ENCODE data around the gene TAF4. TPM values are rescaled to one million over a fixed set of nuclear protein-coding genes. Genes with fewer than 3 reads are reported as not detected.

The TAF4 gene
- total and polyA plus RNA-seq, 2 of the 13 experiments (the other 11 are each of a cell fraction or from before 2014, with no cell fraction given) = 5.9 to 12.0 TPM

DNA sequence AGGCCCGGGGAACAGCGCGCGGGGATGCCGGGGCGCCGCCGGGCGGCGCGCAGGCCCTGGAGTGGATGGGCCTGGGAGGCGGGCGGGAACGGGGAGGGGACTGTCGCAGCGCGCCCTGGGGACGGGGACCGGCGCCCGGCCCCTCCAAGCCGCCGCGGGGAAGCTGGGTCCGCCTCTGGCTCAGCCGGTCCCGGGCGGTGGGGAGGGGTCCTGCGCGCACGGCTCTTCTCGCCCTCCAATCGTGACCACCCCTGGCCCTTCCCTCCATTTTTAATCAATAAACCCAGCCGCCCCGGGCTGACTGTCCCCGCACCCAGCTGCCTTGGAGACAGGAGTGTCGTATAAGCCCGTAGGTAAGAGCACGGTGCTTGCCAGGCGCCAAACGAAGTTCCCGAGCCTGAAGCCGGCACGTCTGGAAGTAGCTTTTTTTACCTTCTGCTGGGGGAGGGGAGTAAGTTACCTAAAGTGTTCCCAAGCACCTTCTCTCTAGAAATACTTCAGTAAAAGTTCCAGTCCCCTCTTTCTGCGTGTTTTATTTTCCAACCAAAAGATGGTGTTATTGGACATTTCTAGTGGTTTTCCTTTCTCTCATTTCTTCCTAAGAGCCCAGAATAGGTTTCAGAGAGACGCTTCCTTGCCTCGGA is 780 bp upstream of the TAF4 start (continued):
- TF ChIP-seq, protein P1, sequence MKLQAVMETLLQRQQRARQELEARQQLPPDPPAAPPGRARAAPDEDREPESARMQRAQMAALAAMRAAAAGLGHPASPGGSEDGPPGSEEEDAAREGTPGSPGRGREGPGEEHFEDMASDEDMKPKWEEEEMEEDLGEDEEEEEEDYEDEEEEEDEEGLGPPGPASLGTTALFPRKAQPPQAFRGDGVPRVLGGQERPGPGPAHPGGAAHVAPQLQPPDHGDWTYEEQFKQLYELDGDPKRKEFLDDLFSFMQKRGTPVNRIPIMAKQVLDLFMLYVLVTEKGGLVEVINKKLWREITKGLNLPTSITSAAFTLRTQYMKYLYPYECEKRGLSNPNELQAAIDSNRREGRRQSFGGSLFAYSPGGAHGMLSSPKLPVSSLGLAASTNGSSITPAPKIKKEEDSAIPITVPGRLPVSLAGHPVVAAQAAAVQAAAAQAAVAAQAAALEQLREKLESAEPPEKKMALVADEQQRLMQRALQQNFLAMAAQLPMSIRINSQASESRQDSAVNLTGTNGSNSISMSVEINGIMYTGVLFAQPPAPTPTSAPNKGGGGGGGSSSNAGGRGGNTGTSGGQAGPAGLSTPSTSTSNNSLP (IDR thresholded peaks at IDR 0.05; ENCODE audit: low read depth, low read length) = no peak
- TF ChIP-seq ZNF598 (CRISPR knock-in tag; IDR thresholded peaks at IDR 0.05; ENCODE audit: borderline replicate concordance) (no peak), MEIS2 (CRISPR knock-in tag; IDR thresholded peaks at IDR 0.05) (no peak), PCBP2 (optimal IDR thresholded peaks at IDR 0.05; ENCODE audit: low read depth, low read length, poor library complexity, severe bottlenecking) (no peak), ZNF589 (CRISPR knock-in tag; conservative IDR thresholded peaks at IDR 0.05) (no peak), SOX5 (CRISPR knock-in tag; IDR thresholded peaks at IDR 0.05; ENCODE audit: borderline replicate concordance) (no peak), ZNF782 (CRISPR knock-in tag; IDR thresholded peaks at IDR 0.05; ENCODE audit: borderline replicate concordance) (peak; percentile 40; the same call in 1 of the 2 replicates), ZNF350 (CRISPR knock-in tag; IDR thresholded peaks at IDR 0.05; ENCODE audit: borderline replicate concordance, low read depth) (peak; percentile 69), EHMT2 (IDR thresholded peaks at IDR 0.05; ENCODE audit: borderline replicate concordance, low read depth, low read length) (no peak), ZNF160 (CRISPR knock-in tag; IDR thresholded peaks at IDR 0.05) (no peak; the same call in 1 of the 2 replicates), GPN1 (CRISPR knock-in tag; IDR thresholded peaks at IDR 0.05; ENCODE audit: borderline replicate concordance) (no peak), GABPA (IDR thresholded peaks at IDR 0.05; ENCODE audit: low read depth, low read length) (no peak), GABPA (CRISPR knock-in tag; IDR thresholded peaks at IDR 0.05; ENCODE audit: low read depth) (no peak), KDM6A (CRISPR knock-in tag; IDR thresholded peaks at IDR 0.05; ENCODE audit: low read depth) (no peak; the same call in 1 of the 2 replicates)
- TF ChIP-seq, protein P2, sequence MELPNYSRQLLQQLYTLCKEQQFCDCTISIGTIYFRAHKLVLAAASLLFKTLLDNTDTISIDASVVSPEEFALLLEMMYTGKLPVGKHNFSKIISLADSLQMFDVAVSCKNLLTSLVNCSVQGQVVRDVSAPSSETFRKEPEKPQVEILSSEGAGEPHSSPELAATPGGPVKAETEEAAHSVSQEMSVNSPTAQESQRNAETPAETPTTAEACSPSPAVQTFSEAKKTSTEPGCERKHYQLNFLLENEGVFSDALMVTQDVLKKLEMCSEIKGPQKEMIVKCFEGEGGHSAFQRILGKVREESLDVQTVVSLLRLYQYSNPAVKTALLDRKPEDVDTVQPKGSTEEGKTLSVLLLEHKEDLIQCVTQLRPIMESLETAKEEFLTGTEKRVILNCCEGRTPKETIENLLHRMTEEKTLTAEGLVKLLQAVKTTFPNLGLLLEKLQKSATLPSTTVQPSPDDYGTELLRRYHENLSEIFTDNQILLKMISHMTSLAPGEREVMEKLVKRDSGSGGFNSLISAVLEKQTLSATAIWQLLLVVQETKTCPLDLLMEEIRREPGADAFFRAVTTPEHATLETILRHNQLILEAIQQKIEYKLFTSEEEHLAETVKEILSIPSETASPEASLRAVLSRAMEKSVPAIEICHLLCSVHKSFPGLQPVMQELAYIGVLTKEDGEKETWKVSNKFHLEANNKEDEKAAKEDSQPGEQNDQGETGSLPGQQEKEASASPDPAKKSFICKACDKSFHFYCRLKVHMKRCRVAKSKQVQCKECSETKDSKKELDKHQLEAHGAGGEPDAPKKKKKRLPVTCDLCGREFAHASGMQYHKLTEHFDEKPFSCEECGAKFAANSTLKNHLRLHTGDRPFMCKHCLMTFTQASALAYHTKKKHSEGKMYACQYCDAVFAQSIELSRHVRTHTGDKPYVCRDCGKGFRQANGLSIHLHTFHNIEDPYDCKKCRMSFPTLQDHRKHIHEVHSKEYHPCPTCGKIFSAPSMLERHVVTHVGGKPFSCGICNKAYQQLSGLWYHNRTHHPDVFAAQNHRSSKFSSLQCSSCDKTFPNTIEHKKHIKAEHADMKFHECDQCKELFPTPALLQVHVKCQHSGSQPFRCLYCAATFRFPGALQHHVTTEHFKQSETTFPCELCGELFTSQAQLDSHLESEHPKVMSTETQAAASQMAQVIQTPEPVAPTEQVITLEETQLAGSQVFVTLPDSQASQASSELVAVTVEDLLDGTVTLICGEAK (IDR thresholded peaks at IDR 0.05) = no peak
- TF ChIP-seq, protein P2 (CRISPR knock-in tag; IDR thresholded peaks at IDR 0.05) = no peak; the same call in none of the 2 replicates

All from HepG2 (cell line).